H7 (cell line): Measurements from ENCODE around the gene IFNGR1. TPM values are rescaled to one million over a fixed set of nuclear protein-coding genes. Genes with fewer than 3 reads are reported as not detected.
A peak's percentile ranks its signal among the peaks of the same experiment; 100 is the strongest.

ENCODE experiments used
- DNase-seq: peaks from one replicate; pipeline ENCODE4 v3.0.0; 2012
- H3K27me3 ChIP-seq: 2 replicates; pipeline ENCODE4 v1.6.0; 2011; ENCODE audit warnings: mild to moderate bottlenecking, low read length; ENCODE audit not compliant: control insufficient read depth, insufficient read depth
- H3K36me3 ChIP-seq: replicated peaks from 2 replicates; pipeline ENCODE4 v1.5.1; 2011; ENCODE audit warnings: low read length; ENCODE audit not compliant: control insufficient read depth, insufficient read depth
- H3K4me3 ChIP-seq: 2 replicates; pipeline ENCODE4 v1.5.1; 2011; ENCODE audit warnings: low read depth, mild to moderate bottlenecking, control low read depth, low read length, moderate library complexity; ENCODE audit not compliant: insufficient read depth
- total RNA-seq: library from RNA; depleted of rRNA; stranded (reverse); fragments of >200 nt; shearing (Covaris generic); gene quantifications from 2 replicates; pipeline ENCODE4 v1.2.3, GENCODE V29; 2014

IFNGR1 gene
- total RNA-seq, 1 experiment from 2014 or later: 21.8 TPM

- DNase-seq: no peak
- H3K4me3 ChIP-seq: no peak overlapping the region
- no peaks in the 10 kb centered on the region for H3K36me3 ChIP-seq
- H3K27me3 ChIP-seq: no peaks in the 10 kb centered on the region
Measured at GRCh38 chr6:137190583-137191094, 28.5 kb downstream of the IFNGR1 start.

GRCh38 chr6:137188855-137189254, 30.3 kb downstream of the IFNGR1 start:
- Histone ChIP-seq H3K36me3 (no peaks in the 10 kb centered on the region), H3K4me3 (no peak overlapping the region), H3K27me3 (no peaks in the 10 kb centered on the region)
- no peak for DNase-seq

GRCh38 chr6:137185290-137185689, 33.9 kb downstream of the IFNGR1 start:
- no peak overlapping the region for H3K4me3 ChIP-seq
- DNase-seq: no peak
- no peaks in the 10 kb centered on the region for H3K27me3 ChIP-seq
- H3K36me3 ChIP-seq: no peaks in the 10 kb centered on the region

- Histone ChIP-seq H3K4me3 (no peak overlapping the region), H3K27me3 (no peaks in the 10 kb centered on the region), H3K36me3 (no peaks in the 10 kb centered on the region)
- no peak for DNase-seq
Measured at GRCh38 chr6:137182654-137183073, 36.5 kb downstream of the IFNGR1 start.

GRCh38 chr6:137181891-137182653, 37.1 kb downstream of the IFNGR1 start:
- no peak for DNase-seq
- Histone ChIP-seq H3K36me3 (no peaks in the 10 kb centered on the region), H3K27me3 (no peaks in the 10 kb centered on the region), H3K4me3 (no peak overlapping the region)

GRCh38 chr6:137177611-137178010, 41.6 kb downstream of the IFNGR1 start:
- no peak overlapping the region for H3K4me3 ChIP-seq
- H3K36me3 ChIP-seq: no peaks in the 10 kb centered on the region
- DNase-seq: no peak
- no peaks in the 10 kb centered on the region for H3K27me3 ChIP-seq

- DNase-seq: no peak
- no peaks in the 10 kb centered on the region for H3K27me3 ChIP-seq
- H3K36me3 ChIP-seq: no peaks in the 10 kb centered on the region
- H3K4me3 ChIP-seq: no peak overlapping the region
Measured at GRCh38 chr6:137176729-137177128, 42.5 kb downstream of the IFNGR1 start.

- no peaks in the 10 kb centered on the region for H3K36me3 ChIP-seq
- no peaks in the 10 kb centered on the region for H3K27me3 ChIP-seq
- DNase-seq: no peak
- no peak overlapping the region for H3K4me3 ChIP-seq
Measured at GRCh38 chr6:137175868-137176245, 43.3 kb downstream of the IFNGR1 start.

GRCh38 chr6:137175157-137175867, 43.9 kb downstream of the IFNGR1 start:
- Histone ChIP-seq H3K4me3 (no peak overlapping the region), H3K36me3 (no peaks in the 10 kb centered on the region), H3K27me3 (no peaks in the 10 kb centered on the region)
- no peak for DNase-seq

- no peaks in the 10 kb centered on the region for H3K36me3 ChIP-seq
- DNase-seq: no peak
- H3K27me3 ChIP-seq: no peaks in the 10 kb centered on the region
- no peak within 1 kb of the TSS for H3K4me3 ChIP-seq
Measured at GRCh38 chr6:137173501-137173900, 45.7 kb downstream of the IFNGR1 start, which contains the start of gene IL22RA2. Gene IL22RA2, minus strand, starts transcription at chr6:137173644. Its CDS starts 11,895 bp downstream, at chr6:137161749.

- no peak overlapping the region for H3K4me3 ChIP-seq
- H3K27me3 ChIP-seq: no peaks in the 10 kb centered on the region
- no peak for DNase-seq
- H3K36me3 ChIP-seq: no peaks in the 10 kb centered on the region
Measured at GRCh38 chr6:137172734-137173431, 46.3 kb downstream of the IFNGR1 start.

GRCh38 chr6:137171824-137172733, 47.1 kb downstream of the IFNGR1 start:
- Histone ChIP-seq H3K36me3 (no peaks in the 10 kb centered on the region), H3K27me3 (no peaks in the 10 kb centered on the region), H3K4me3 (no peak overlapping the region)
- DNase-seq: peak; percentile 16

- Histone ChIP-seq H3K27me3 (no peaks in the 10 kb centered on the region), H3K36me3 (no peaks in the 10 kb centered on the region), H3K4me3 (no peak overlapping the region)
- no peak for DNase-seq
Measured at GRCh38 chr6:137171053-137171374, 48.2 kb downstream of the IFNGR1 start.
